HT1080 (cell line): Measurements from ENCODE around the gene ASB2. TPM values are rescaled to one million over a fixed set of nuclear protein-coding genes. Genes with fewer than 3 reads are reported as not detected.
A peak's percentile ranks its signal among the peaks of the same experiment; 100 is the strongest.

Experiments
- DNase-seq: peaks from one replicate; pipeline ENCODE4 v3.0.0-alpha.2; 2015; ENCODE audit warnings: low read depth
- total RNA-seq: library from RNA; depleted of rRNA; stranded (reverse); fragments of >200 nt; shearing (Covaris generic); gene quantifications from 2 replicates; pipeline ENCODE4 v1.2.3, GENCODE V29; 2014

The ASB2 gene
- total RNA-seq, 1 experiment from 2014 or later = not detected

DNA sequence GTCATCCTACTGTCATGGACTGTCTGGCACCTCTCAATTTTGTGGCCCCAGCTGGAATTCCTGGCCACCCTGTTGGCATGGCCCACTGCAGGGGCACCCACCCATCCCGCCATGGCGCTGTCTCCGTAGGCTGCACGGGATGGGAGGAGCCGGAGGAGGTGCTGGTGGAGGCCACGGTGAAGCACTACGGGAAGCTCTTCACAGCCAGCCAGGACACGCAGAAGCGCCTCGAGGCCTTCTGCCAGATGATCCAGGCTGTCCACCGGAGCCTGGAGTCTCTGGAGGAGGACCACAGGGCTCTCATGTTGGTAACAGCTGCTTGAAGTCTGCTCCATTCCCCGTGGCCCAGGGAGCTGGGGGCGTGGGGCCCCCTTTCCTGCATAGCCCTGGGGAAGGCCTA lies 24.6 kb upstream of the ASB2 start:
- DNase-seq = no peak

DNA sequence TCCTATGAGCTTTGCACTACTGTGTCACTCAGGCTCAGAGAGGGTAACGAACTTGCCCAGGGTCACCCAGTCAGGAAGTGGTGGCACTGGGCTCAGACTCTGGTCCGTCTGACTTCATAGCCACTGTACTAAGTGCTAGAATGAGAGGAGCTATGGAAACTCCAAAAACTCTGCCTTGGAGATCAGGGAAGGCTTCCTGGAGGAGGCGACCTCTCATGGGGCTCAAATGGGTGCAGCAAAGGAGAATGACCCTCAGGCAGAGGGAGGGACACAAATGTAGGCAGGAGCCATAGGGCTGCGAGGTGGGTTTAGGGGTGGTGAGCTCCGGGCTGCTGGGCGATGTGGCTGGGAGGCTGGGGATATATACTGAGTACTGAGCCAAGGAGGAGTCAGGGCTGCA lies 23.9 kb upstream of the ASB2 start:
- DNase-seq = no peak

DNA sequence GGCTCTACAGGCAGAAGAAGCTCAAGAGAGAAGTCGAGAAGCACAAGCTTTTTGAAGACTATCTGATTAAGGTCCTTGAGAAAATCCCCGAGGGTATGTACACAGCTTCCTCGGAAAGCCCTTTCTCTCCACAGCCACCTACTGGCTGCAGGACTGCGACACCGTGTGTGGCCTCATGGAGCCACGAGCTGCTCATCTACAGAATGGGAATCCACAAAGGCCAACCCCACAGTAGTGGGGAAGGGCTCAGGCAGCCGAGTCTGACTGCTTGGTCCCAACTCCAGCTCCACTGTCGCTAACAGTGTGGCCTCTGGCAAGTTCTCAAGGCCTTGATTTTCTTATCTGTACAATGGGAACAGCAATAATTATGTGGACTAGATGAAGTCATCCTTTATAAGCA lies 23.2 kb upstream of the ASB2 start:
- no peak for DNase-seq

DNA sequence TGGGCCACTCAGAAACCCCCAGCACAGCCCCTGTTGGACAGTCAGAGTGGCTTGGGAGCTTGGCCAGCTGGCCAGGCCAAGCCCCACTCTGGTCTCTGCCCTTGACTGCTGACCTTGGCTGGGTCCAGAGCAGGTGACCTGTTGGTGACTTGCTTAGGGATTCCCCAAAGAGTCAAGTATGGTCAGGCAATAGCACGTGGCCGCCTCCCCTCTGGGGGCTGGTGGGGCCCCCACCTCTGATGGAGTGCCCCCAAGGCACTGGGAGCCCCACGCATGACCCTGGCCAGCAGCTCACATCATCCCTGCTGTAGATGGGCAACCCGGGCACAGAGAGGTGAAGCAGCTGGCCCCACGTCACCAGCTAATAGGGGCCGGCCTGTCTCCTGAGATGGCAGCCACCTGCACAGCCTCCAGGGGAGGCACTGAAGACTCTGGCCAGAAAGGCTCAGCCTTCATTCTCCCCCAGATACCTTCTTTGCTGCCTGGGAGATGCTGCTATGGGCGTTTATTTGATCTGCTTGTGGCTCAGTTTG lies 22.6 kb upstream of the ASB2 start:
- no peak for DNase-seq

DNA sequence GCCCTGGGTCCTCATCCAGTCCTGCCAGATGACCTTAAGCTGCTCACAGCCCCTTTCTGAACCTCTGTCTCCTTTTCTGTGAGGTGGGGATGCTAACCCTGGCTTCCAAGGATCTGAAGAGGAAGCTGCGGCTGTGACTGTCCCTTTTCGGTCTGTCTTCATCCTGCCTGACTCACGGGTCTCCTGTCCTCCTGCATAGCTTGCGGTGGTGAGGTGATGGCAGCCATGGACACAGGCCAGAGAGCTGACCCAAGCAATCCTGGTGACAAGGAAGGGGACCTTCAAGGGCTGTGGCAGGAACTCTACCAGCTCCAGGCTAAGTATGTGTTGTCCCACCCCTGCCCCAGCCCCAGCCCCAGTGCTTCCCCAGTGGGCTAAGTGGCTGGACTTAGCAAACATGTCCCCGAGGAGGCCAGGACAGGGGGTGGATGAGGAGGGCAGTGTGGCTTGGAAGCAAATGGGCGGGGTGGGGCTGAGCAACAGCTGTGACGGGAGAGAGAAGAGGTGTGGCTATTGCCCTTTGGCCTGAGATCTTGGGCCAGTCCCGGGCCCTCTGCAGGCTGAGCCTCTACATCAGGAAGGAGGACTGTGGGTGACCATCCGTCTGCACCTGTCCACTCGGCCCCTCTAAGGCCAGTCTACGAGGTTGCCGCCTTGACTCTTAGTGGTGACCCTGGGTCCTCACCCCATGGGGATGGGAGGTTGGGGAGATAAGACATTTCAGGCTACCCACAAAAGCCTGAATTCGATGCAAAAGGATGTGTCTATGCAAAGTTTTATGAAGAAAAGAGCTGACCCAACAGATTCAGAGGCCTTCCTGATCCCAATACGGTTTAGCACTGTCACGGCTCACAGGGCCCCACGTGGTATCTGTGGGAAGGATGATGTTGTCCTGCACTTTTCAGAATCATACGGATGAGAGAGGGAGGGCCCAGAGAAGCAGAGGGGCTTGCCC lies 21.8 kb upstream of the ASB2 start:
- no peak for DNase-seq

DNA sequence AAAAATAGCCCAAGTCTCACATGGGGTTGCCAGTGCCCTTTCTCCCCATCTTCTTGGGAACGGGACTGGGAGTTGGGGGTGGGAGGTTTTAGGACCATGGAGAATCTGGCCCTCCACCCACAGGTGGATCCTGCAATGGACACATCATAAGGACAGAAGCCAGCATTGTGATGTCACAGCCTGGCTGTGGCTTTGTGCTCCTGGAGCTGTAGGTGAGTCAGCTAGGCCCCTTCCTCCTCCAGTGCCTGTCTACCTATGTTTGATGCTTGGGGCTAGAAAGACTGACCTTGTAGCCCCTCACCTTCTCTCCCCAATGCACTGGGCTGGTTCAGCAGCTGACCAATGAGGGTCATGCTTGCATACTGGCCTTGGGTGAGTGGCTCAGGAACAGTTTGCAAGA lies 20.7 kb upstream of the ASB2 start, which contains the start of gene CCDC197:
TSS of gene CCDC197 (plus strand) at position 220 of the 400 bp plus-strand sequence. CDS start 831 bp downstream, outside the sequence.
- peak; percentile 31 for DNase-seq

DNA sequence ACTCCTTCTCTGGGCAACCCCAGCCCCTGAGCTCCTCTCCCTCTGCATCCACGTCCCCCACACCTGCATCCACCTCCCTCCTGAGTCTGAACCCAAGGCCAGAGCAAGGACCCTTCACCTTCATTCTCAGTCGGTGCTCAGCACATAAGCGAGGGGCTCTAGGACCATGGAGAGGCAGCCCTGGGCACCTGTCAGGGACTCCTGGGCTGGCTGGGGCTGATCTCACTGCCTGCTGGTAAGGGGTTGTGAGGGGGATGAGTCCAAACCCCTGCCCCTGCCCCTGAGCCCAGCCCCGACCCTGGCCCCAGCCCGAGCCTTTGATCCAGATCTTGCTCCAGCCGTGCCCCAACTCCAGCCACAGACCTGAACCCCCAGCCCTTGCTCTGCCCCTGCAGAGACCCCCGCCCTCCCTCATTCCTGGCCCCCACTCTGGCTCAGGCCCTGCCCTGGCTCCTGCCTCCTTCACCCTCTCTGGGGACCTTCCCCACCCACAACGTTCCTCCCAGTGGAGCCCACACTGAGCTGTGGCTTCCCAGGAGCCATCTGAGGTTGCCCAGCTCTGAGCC lies 19.8 kb upstream of the ASB2 start:
- DNase-seq = no peak

DNA sequence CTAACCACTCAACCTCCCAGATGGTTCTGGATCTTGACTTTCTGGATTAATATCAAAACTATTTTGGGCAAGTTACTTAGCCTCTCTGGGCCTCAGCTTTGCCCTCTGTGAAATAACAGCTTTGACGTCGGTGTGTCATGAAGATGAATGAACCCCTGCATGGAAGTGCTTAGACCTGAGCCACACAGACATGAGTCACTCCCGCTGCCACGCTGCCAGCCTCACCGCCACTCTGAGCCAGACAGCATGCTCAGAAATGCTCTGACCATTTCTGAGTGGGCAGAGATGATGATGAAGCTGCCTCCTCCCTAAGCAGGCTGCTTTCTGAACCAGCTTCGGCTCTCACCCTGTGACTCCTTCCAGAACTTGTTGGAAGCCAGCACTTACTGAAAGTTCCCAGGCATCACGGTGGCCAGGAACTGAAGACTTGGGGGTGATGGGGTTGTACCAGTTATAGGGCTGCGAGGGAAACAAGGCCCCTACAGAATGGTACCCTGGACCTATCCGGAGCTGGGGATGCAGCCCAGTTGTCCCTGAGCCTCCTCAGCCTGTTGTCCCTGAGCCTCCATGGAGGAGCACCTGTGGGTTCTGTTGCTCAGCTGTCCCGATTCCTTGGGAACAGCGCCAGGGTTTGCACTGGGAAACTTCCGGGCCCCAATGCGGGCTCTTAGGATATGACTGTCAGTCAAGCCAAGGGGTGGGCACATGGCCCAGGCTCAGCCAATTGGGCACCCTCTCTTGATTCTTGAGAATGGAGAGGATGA lies 18.7 kb upstream of the ASB2 start:
- peak; percentile 89 for DNase-seq

DNA sequence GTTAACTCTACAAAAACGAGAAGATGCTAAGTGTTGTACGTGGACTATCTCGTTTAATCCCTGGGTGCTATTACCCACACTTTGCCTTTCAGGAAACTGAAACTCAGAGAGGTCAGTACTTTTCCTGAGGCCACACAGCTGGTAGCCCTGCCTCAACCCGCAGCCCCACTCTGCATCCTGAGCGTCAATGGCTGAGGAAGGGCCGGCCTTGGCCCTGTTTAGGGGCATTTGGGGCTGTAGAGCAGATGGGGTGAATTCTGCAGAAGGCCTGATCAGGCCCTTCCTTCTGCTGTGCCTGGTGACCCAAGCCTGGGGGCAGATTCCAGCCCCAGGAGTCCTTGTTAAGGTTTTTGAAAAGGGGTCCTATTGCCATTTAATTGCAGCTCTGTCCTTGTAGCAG lies 17.0 kb upstream of the ASB2 start:
- DNase-seq = no peak

DNA sequence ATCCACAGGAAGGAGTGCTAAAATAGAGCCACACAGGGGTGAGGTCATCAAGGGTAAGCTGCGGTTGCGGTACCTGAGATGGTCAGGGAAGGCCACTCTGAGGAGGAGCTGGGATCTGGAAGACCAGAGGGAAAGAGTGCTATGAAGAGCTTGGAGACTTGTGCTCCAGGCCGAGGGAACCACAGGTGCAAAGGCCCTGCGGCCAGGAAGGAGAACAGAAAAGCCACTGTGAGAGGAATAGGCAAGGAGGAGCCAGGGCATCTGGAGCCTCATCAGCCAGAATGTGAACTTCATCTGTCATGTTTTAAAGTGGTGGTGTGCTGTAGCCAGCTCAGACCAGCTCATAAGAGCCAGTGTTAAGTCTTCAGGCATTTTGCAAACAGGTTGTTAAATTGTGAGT lies 15.3 kb upstream of the ASB2 start:
- DNase-seq = no peak

DNA sequence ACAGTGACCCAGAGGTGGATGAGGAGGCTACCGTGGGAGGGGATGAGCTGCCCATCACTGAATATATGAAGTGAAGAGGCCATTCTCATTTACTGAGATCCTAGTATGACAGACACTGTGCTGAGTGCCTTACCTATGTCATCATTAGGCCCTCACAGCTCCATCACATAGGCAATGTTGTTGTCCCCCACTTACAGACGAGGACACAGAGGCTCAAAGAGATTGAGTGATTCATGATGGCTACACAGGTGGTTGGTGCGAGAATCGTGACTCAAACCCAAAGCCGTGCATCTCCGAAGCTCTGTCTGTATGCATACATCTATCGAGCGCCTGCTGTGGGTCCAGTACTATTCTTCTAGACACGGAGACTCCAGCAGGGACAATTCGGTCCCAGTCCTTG lies 14.8 kb upstream of the ASB2 start:
- no peak for DNase-seq

DNA sequence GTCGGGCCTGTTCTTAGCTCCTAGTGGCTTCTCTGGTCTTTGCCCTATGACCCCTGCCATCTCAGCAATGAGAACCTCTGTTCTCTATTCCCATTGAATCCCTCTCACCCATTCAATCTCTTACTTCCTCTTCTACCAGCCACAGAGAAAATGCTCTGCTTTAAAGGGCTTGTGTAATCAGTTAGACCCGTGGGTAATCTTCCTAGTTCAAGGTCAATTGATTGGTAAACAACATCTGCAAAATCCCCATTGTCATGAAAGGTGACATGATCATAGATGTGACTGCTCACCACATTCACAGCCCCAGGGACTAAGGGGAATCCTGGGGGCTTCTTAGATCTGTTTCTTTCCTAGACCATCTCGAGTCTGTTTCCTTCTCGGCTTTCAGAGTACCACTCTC lies 13.6 kb upstream of the ASB2 start:
- no peak for DNase-seq

DNA sequence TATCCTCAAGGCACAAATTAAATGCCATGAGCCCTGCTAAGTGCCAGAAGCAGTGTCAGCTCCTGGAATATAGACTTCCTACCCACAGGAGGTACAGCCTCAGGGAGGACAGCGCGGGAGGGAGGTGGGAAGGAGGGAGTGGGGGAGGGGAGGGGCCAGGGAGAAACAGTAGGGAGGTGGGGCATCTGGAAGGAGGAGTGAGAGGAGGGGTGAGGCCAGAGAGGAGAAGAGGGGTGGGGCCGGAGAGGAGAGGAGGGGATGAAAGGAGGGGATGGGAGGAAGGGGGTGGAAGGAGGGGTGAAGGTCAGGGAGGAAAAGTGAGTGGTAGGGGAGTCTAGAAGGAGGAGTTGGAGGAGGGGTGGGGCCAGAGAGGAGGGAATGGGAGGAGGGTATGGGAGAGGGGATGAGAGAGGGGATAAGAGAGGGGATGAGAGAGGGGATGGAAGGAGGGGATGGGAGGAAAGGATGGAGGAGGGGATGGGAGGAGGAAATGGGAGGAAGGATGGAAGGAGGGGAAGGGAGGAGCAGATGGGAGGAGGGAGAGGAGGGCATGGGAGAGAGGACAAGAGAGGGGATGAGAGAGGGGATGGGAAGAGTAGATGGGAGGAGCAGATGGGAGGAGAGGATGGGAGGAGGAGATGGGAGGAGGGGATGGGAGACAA lies 11.6 kb upstream of the ASB2 start:
- no peak for DNase-seq

DNA sequence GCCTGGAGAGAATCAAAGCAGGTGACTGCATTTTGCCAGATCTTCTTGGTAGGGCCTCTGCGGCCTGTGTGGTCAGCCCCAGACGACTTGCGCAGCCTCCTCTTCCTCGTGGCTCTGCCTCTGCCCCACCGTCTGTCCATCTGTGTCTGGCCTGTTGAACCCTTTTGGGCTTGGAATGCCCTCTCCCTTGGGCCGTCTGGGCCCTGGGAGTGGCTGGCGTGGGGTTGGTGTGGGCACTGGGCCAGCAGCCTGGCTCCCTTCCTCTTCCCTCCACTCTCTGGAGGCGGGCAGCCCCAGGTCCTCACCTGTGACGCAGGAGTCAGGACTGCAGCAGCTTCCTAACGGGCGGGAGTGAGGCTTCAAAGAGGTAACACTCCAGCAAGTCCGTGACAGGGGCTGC lies 11.0 kb upstream of the ASB2 start:
- DNase-seq = no peak

DNA sequence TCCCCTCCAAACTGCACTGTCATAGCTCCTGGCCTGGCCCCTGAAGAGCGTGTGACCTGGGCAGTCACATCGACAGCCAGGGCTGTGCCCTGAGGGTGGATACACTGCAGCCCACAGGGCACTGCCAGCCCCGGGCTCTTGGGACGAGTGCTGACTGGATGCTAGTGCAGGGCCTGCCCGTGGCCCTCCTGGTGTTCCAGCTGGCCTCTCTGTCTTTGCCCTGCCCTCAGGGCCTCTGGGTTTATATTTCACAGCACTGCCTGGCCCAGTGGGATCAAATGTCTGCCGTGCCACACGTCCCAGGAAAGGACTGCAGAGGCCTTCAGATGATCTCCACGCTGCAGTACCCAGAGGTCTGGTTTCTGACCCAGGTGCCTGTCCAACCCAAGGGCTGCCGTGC lies 10.6 kb upstream of the ASB2 start:
- no peak for DNase-seq

DNA sequence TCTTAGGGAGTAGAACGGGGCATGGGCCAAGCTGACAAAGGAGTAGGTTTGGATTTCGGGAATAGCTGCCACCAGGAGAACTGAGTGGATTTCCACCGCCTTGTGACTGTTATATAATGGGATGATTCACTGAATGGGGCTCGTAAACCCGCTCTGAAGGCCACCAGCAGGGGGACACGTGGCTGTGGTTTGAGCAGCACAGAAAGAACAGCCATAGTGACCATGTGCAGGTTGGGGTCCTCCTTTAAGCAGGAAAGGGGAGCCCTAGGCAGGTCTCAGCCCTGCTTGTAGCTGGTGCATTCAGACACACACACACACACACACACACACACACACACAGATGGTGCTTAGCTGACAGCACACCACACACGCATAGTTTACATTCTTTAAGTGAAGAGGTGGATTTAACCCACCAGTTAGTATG lies 8.6 kb upstream of the ASB2 start:
- DNase-seq = peak; percentile 69

DNA sequence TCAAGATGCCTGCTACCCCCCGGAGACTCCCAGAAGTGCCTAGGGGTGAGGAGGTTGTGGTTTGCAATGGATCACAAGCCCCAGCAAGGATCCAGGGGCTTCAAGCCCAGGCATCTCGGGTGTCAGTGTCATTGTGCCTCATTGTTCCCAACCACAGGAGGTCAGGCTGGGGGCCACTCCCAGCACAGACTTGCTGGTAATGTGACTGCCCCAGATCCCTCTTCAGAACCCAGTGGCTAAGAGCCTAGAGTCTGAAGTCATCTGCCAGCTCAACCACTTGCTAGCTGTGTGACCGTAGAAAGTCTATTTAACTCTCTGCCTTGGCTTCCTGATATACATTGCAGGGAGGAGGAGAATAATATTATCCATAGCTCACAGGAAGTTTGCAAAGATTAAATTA lies 7.7 kb upstream of the ASB2 start:
- peak; percentile 32 for DNase-seq

DNA sequence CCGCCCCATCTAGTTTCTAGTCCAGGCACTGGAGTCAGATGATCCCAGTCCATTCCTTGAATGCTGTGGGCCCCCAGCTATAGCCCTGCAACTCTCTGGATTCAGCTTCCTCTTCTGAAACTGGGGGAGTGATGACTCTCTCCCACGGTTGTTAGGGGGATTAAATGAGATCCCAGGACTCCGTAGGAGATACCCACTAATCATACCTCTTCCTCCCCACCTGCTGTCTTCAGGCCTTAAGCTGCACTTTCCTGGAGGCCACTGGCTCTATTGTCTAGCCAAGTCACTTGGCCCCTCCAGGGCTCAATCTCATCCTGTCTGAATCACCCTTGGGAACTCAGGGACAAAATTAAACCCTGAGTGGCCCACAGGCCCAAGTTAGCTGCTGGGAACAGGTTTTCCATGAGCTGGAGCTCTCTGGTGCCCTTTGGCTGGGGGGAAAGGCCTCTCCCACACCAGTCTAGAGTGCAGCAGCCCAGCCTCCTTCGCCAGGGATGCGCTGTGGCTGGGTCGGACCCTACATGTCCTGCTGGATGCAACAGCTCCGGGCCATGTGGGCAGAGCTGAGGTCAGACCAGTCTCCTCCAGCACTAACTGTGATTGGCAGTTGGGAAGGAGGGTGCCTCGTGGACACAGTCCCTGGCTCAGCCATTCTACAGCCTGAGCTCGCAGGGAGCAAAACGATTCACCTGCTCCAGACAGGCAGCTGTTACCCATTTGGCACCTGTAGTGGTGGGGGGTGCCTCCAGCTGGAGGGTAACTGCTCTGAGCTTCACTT lies 6.0 kb upstream of the ASB2 start:
- DNase-seq = no peak

DNA sequence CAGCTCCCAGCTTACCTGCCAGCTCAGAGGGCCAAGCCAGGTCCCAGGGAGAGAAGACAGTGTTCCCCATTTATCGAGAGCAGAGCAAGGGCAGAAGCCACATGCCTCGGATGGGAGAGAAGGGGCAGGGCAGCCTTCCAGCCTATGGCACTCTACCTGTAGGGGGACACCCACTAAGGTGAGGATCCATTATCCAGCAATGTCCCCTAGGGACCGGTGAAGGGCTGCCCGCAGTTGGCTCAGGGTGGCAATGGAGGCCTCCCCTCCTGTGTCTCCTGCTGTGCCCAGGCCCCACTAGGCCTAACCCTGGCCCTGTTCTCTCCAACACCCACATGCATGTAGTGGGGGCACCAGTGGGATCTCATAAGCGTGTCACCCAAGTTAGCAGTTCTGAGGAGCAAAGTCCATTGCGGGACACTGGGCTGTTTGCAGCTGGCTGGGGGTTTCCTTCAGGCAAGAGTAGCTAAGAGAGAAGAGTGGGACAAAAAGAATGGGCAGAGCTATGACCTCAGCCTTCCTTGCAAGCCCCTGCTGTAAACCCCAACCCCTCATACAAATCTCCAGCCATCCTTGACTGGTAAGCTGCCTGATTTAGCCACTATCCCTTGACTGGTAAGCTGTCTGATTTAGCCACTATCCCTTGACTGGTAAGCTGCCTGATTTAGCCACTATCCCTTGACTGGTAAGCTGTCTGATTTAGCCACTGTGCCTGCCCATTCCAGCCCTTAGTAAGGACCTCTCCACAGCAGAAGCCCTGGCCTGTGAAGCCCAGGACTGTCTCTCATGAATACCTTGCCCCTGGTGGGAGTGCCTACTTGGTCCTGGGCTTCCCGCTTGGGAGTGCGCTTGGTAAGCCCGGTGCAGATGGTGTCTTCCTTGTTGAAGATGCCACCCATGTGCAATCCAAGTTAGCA lies 5.2 kb upstream of the ASB2 start:
- DNase-seq = no peak
